Measurements from ENCODE around the gene PPP3CA. TPM values are rescaled to one million over a fixed set of nuclear protein-coding genes. Genes with fewer than 3 reads are reported as not detected.

The PPP3CA gene
- total and polyA plus RNA-seq, 2 of the 8 experiments (the other 6 are each of a cell fraction or from before 2014, with no cell fraction given): 7.9 to 35.0 TPM

- no peak overlapping the region for H2BK120ac ChIP-seq (replicated peaks; ENCODE audit: low read depth, low read length)
- H3K9ac ChIP-seq (replicated peaks in 1 of 4; ENCODE audit: extremely low read depth in 1 of 4, low read depth in 3 of 4, low read length in 3 of 4): no peak overlapping the region
- H3K4me2 ChIP-seq (ENCODE audit: insufficient read depth in 1 of 2, low read depth in 2 of 2, low read length in 2 of 2): no peak overlapping the region
- H3K79me2 ChIP-seq (ENCODE audit: control insufficient read depth in 1 of 2, insufficient read depth in 2 of 2, low read length in 2 of 2): peaks cover 0 to 68% of the 10 kb centered on the region in 2 experiments; a peak in 2 of 4 replicates
- H3K36me3 ChIP-seq (ENCODE audit: control insufficient read depth in 2 of 4, insufficient read depth in 4 of 4, low read length in 3 of 4): no peaks in the 10 kb centered on the region
- H3K27me3 ChIP-seq (replicated peaks in 1 of 4; ENCODE audit: control insufficient read depth in 3 of 4, extremely low read depth in 1 of 4, insufficient read depth in 3 of 4, low read length in 3 of 4): no peaks in the 10 kb centered on the region
- H3K4me1 ChIP-seq (replicated peaks in 1 of 4; ENCODE audit: control insufficient read depth in 3 of 4, insufficient read depth in 4 of 4, low read length in 3 of 4): no peaks in the 10 kb centered on the region
- no peak for DNase-seq (ENCODE audit: low read depth in 1 of 2, low spot score in 2 of 2)
- POLR2A ChIA-PET (ENCODE audit: partially characterized antibody): no interaction called here
- no peak for FAIRE-seq
- no peak overlapping the region for H4K91ac ChIP-seq (replicated peaks; ENCODE audit: insufficient read length, low read length)
- no peak overlapping the region for H3K23ac ChIP-seq (ENCODE audit: insufficient read length)
- CTCF ChIA-PET (ENCODE audit: partially characterized antibody): no interaction called here
- no peak overlapping the region for H2BK5ac ChIP-seq (ENCODE audit: low read depth, low read length)
- H3K23me2 ChIP-seq (ENCODE audit: low read depth, low read length): no peaks in the 10 kb centered on the region; the same call in 1 of the 2 replicates
- H3K4ac ChIP-seq (replicated peaks; ENCODE audit: insufficient read length, low read depth, low read length): no peak overlapping the region
- H2BK20ac ChIP-seq (ENCODE audit: low read length): no peak overlapping the region
- H2BK12ac ChIP-seq (ENCODE audit: low read depth, low read length): no peak overlapping the region
- H3K4me3 ChIP-seq (ENCODE audit: extremely low read depth in 1 of 4, insufficient read depth in 2 of 4, low read depth in 3 of 4, low read length in 4 of 4): no peak overlapping the region
- no peak for TF ChIP-seq GABPA (IDR thresholded peaks at IDR 0.05; ENCODE audit: borderline replicate concordance, insufficient read depth, low read length)
- TF ChIP-seq ASH2L (IDR thresholded peaks at IDR 0.05; ENCODE audit: low read length): no peak
- TF ChIP-seq JUND (IDR thresholded peaks at IDR 0.05; ENCODE audit: low read length): no peak
- no peak for TF ChIP-seq TEAD4 (IDR thresholded peaks at IDR 0.05; ENCODE audit: low read depth, low read length)
- peak; percentile 66; the same call in 1 of the 2 replicates for TF ChIP-seq KDM1A (IDR thresholded peaks at IDR 0.05; ENCODE audit: borderline replicate concordance, low read length)
- H3K56ac ChIP-seq (replicated peaks; ENCODE audit: insufficient read length, low read depth, low read length): no peak overlapping the region
- H3K18ac ChIP-seq (ENCODE audit: extremely low read depth, low read length): no peak overlapping the region
- no peak overlapping the region for H3K14ac ChIP-seq (ENCODE audit: insufficient read length)
- no peak overlapping the region for H4K5ac ChIP-seq (ENCODE audit: insufficient read length, low read depth, low read length)
- H4K8ac ChIP-seq (ENCODE audit: extremely low read depth, insufficient read depth, low read length): no peak overlapping the region
- no peak overlapping the region for H2AK5ac ChIP-seq (ENCODE audit: low read depth, low read length)
- H2AFZ ChIP-seq (ENCODE audit: low read length): no peak overlapping the region
- H2BK15ac ChIP-seq (ENCODE audit: low read length): no peak overlapping the region
- H3K79me1 ChIP-seq (ENCODE audit: low read depth, low read length): no peaks in the 10 kb centered on the region
- H3K27ac ChIP-seq (ENCODE audit: low read depth, low read length): no peak overlapping the region
- 88% methylated on average over 3 of the region's 3 CpGs; no CpG with 5 or more reads in 1 of the 2 experiments for whole genome bisulfite sequencing, 2 experiments (ENCODE audit: extremely low coverage in 1 of 2, insufficient coverage in 1 of 2, insufficient read length in 1 of 2, insufficient replicate concordance in 2 of 2, low coverage in 1 of 2, low lambda C conversion rate in 2 of 2, missing lambda C conversion rate in 1 of 2)
- no peaks in the 10 kb centered on the region for H4K20me1 ChIP-seq (replicated peaks in 1 of 2; ENCODE audit: control insufficient read depth in 1 of 2, insufficient read depth in 2 of 2, low read length in 2 of 2)
- peaks cover 0 to 4% of the 10 kb centered on the region in 2 experiments; a peak in 1 of 4 replicates for H3K9me3 ChIP-seq (ENCODE audit: insufficient read depth in 2 of 2, low read depth in 1 of 2, low read length in 1 of 2)
Observed at GRCh38 chr4:101315786-101316185, 31.5 kb downstream of the PPP3CA start.

Data from H1 (cell line).